Caco-2 (cell line): Measurements from ENCODE around the gene ERBB4. TPM values are rescaled to one million over a fixed set of nuclear protein-coding genes. Genes with fewer than 3 reads are reported as not detected.

ENCODE experiments used
- BruUV-seq: library from RNA; stranded (reverse); fragments of 400-500 nt; replicated peaks from 2 replicates; lab custom pipeline; 2021; lab: Mats Ljungman, UMichigan
- CTCF ChIA-PET: fragments of 300-600 bp; sonication (Branson Sonifier 250); formaldehyde crosslinking; loops from one replicate; lab custom pipeline; 2022; ENCODE audit warnings: antibody characterized with exemption; lab: Charles Lee
- POLR2A ChIA-PET: fragments of 300-600 bp; sonication (Branson Sonifier 250); formaldehyde crosslinking; loops from one replicate; lab custom pipeline; 2022; ENCODE audit warnings: antibody characterized with exemption; lab: Charles Lee
- DNase-seq, 2 experiments: peaks; one replicate each; pipeline versions ENCODE4 v3.0.0 to v3.0.0-alpha.2; 2020 to 2022
- H3K27me3 ChIP-seq: replicated peaks from 2 replicates; pipeline ENCODE4 v1.6.0; 2011; ENCODE audit warnings: low read length; ENCODE audit not compliant: control insufficient read depth, insufficient read depth
- H3K36me3 ChIP-seq: 2 replicates; pipeline ENCODE4 v1.5.1; 2011; ENCODE audit warnings: low read length; ENCODE audit not compliant: control insufficient read depth, insufficient read depth
- H3K4me1 ChIP-seq: fragments of 250-450 bp; sonication (Bioruptor Pico); 2 replicates; pipeline ENCODE4 v1.5.1; 2020; ENCODE audit warnings: mild to moderate bottlenecking
- H3K4me3 ChIP-seq: 2 replicates; pipeline ENCODE4 v1.5.1; 2011; ENCODE audit warnings: low read depth, mild to moderate bottlenecking, control low read depth, low read length
- H3K9me3 ChIP-seq: fragments of 250-450 bp; sonication (Bioruptor Pico); 2 replicates; pipeline ENCODE4 v1.5.1; 2020; ENCODE audit warnings: mild to moderate bottlenecking, moderate library complexity
- H3K27ac Mint-ChIP-seq: one replicate; pipeline ENCODE4 v1.8.0; 2022; ENCODE audit warnings: mixed read lengths; ENCODE audit not compliant: unreplicated experiment
- H3K27me3 Mint-ChIP-seq: one replicate; pipeline ENCODE4 v1.8.0; 2022; ENCODE audit warnings: mixed read lengths; ENCODE audit not compliant: insufficient read depth, unreplicated experiment
- H3K36me3 Mint-ChIP-seq: one replicate; pipeline ENCODE4 v1.8.0; 2022; ENCODE audit warnings: mild to moderate bottlenecking, mixed read lengths; ENCODE audit not compliant: insufficient read depth, unreplicated experiment
- H3K4me1 Mint-ChIP-seq: one replicate; pipeline ENCODE4 v1.8.0; 2022; ENCODE audit warnings: low read depth, mixed read lengths; ENCODE audit not compliant: unreplicated experiment
- H3K4me3 Mint-ChIP-seq: one replicate; pipeline ENCODE4 v1.8.0; 2022; ENCODE audit warnings: mild to moderate bottlenecking, moderate library complexity, mixed read lengths; ENCODE audit not compliant: unreplicated experiment
- H3K9me3 Mint-ChIP-seq: one replicate; pipeline ENCODE4 v1.8.0; 2022; ENCODE audit warnings: mixed read lengths; ENCODE audit not compliant: unreplicated experiment
- intact Hi-C: fragments of 100-400 bp; cut with micrococcal nuclease; formaldehyde crosslinking; loops from one replicate; pipeline ENCODE4 v1.10.0; 2022; ENCODE audit not compliant: unreplicated experiment
- total RNA-seq: library from RNA; stranded (reverse); gene quantifications from 2 replicates; pipeline ENCODE4 v1.2.3, GENCODE V29; 2022
- TF ChIP-seq, protein P1 (sequence below), 2 experiments: fragments of 200-600 bp in 1 of 2; IDR thresholded peaks; 1 replicate in 1 of 2; 2 replicates in 1 of 2; pipeline versions ENCODE4 v1.5.1 to v1.8.0; 2011 to 2022; ENCODE audit warnings: antibody characterized with exemption in 1 of 2, control low read depth in 1 of 2, inconsistent platforms in 1 of 2, low read depth in 1 of 2, low read length in 1 of 2, mild to moderate bottlenecking in 1 of 2, moderate library complexity in 1 of 2; ENCODE audit not compliant: insufficient read depth in 1 of 2, severe bottlenecking in 1 of 2, unreplicated experiment in 1 of 2

Gene ERBB4
- total RNA-seq, 1 experiment from 2014 or later: not detected

DNA sequence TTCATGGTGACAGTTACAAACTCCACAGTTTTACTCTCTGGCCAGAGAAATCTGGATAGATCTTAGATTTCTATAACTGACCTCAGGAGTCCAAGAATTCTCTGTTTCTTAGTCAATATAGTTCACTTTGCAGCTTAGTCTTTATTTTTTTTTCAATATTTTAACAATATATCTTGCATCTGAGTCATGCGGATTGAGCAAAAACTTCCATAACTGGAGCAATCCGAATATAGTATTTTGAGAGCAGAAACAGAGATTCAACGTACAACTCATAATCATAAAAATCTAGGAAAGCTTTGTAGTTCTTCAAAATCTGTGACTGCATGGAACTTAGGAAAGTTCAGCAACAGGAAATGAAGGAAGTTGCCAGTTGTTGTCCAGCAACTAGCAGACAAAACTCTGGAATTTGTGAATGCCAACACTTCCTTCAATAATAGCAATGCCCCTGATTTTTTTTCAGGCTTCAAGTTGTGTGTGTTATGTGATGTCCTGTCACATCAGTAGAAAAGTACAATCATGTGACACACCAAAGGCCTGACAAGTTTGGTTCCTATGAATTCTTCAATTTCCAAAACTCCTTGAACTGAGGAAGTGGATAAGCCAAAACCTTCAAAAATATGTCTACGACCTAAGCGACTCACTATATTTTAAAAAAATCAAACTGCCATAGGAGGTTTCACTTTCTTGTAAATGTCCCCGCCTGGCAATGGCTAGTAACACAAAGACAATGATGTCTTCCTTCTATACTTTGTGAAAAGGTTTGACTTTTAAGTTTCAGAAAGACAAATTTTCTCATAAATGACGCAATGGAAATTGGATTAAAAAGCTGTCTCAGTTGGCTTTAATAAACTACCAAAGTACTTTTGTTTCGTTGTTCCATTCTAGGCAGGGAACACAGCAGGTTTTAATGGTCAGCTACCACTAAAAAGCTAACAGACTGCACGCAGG lies 510.6 kb downstream of the ERBB4 start:
- Mint-ChIP-seq H3K9me3 (no peaks in the 10 kb centered on the region), H3K27ac (no peak overlapping the region), H3K27me3 (peaks cover 2% of the 10 kb centered on the region), H3K4me3 (no peak overlapping the region), H3K36me3 (no peaks in the 10 kb centered on the region), H3K4me1 (no peaks in the 10 kb centered on the region)
- Histone ChIP-seq H3K36me3 (no peaks in the 10 kb centered on the region), H3K4me3 (no peak overlapping the region), H3K9me3 (no peaks in the 10 kb centered on the region), H3K27me3 (no peaks in the 10 kb centered on the region), H3K4me1 (no peaks in the 10 kb centered on the region)
- CTCF ChIA-PET: no interaction called here
- intact Hi-C loops: no loop called here
- no peak for DNase-seq
- TF ChIP-seq, protein P1, sequence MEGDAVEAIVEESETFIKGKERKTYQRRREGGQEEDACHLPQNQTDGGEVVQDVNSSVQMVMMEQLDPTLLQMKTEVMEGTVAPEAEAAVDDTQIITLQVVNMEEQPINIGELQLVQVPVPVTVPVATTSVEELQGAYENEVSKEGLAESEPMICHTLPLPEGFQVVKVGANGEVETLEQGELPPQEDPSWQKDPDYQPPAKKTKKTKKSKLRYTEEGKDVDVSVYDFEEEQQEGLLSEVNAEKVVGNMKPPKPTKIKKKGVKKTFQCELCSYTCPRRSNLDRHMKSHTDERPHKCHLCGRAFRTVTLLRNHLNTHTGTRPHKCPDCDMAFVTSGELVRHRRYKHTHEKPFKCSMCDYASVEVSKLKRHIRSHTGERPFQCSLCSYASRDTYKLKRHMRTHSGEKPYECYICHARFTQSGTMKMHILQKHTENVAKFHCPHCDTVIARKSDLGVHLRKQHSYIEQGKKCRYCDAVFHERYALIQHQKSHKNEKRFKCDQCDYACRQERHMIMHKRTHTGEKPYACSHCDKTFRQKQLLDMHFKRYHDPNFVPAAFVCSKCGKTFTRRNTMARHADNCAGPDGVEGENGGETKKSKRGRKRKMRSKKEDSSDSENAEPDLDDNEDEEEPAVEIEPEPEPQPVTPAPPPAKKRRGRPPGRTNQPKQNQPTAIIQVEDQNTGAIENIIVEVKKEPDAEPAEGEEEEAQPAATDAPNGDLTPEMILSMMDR (IDR thresholded peaks at IDR 0.05; ENCODE audit: insufficient read depth in 1 of 2, low read depth in 1 of 2, low read length in 1 of 2, severe bottlenecking in 1 of 2, unreplicated experiment in 1 of 2): no peak
- BruUV-seq: no TSS peak
- POLR2A ChIA-PET: no interaction called here

DNA sequence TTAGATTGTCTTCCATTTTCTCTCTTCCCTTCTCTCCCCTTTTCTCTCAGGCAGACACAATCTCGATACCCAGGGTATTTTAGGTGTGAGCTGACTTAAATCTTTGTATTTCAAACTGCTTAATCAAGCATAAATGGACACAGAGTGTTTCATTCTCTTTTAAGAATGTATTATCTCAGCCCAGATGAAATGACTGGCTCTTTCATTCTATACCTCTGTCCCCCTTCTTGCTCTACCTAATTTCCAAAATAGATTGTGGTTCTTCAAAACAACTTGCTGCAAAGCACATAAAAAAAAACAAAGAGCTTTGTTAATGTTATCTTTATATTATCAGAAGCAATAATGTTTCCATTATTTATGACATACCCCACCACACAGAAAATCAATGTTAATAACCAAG lies 514.6 kb downstream of the ERBB4 start:
- CTCF ChIA-PET: no interaction called here

DNA sequence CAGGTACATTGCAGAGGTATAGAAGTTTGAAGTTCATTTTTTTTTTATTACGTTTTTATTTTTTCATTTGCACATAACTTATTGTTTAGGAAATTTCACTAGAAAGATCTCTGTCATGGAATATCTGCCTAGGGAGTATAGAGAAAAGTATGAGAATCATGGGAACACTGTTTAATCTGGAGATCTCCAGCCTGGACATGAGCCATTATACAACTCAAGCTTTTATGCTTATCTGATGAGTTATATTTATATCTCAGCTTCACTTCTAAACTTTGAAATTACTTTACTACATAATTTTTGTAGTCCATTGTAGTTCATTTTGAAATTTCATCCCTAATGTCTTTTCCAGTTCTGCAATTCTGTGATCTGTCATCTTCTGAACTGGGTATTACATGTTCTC lies 515.6 kb downstream of the ERBB4 start:
- H3K36me3 Mint-ChIP-seq: no peaks in the 10 kb centered on the region
- DNase-seq: no peak
- no peaks in the 10 kb centered on the region for H3K36me3 ChIP-seq
- H3K4me1 ChIP-seq: no peaks in the 10 kb centered on the region
- TF ChIP-seq, protein P1 (IDR thresholded peaks at IDR 0.05; ENCODE audit: insufficient read depth in 1 of 2, low read depth in 1 of 2, low read length in 1 of 2, severe bottlenecking in 1 of 2, unreplicated experiment in 1 of 2): no peak
- no peak overlapping the region for H3K4me3 ChIP-seq
- CTCF ChIA-PET: no interaction called here
- H3K27me3 Mint-ChIP-seq: no peaks in the 10 kb centered on the region
- H3K9me3 Mint-ChIP-seq: no peaks in the 10 kb centered on the region
- no TSS peak for BruUV-seq
- intact Hi-C loops: no loop called here
- POLR2A ChIA-PET: no interaction called here
- H3K4me3 Mint-ChIP-seq: no peak overlapping the region
- H3K27me3 ChIP-seq: no peaks in the 10 kb centered on the region
- H3K9me3 ChIP-seq: no peaks in the 10 kb centered on the region
- no peaks in the 10 kb centered on the region for H3K4me1 Mint-ChIP-seq
- no peak overlapping the region for H3K27ac Mint-ChIP-seq

More for the DNA sequence above, 514.6 kb downstream of the ERBB4 start:
- no peaks in the 10 kb centered on the region for H3K36me3 Mint-ChIP-seq
- DNase-seq: no peak
- TF ChIP-seq, protein P1 (IDR thresholded peaks at IDR 0.05; ENCODE audit: insufficient read depth in 1 of 2, low read depth in 1 of 2, low read length in 1 of 2, severe bottlenecking in 1 of 2, unreplicated experiment in 1 of 2): no peak
- POLR2A ChIA-PET: no interaction called here
- no peaks in the 10 kb centered on the region for H3K4me1 Mint-ChIP-seq
- intact Hi-C loops: no loop called here
- H3K36me3 ChIP-seq: no peaks in the 10 kb centered on the region
- BruUV-seq: no TSS peak
- H3K27ac Mint-ChIP-seq: no peak overlapping the region
- H3K9me3 ChIP-seq: no peaks in the 10 kb centered on the region
- no peaks in the 10 kb centered on the region for H3K27me3 Mint-ChIP-seq
- no peaks in the 10 kb centered on the region for H3K27me3 ChIP-seq
- H3K4me1 ChIP-seq: no peaks in the 10 kb centered on the region
- H3K4me3 Mint-ChIP-seq: no peak overlapping the region
- H3K9me3 Mint-ChIP-seq: no peaks in the 10 kb centered on the region
- no peak overlapping the region for H3K4me3 ChIP-seq
